ENCODE data around the gene CCDC6.

CCDC6 gene

GRCh38 chr10:59814878-59815277 is 91.5 kb downstream of the CCDC6 start:
- TF ChIP-seq EZH2 (IDR thresholded peaks at IDR 0.05; ENCODE audit: borderline replicate concordance, low read length) (no peak), CTCF (IDR thresholded peaks at IDR 0.05; ENCODE audit: low read length) (no peak)
- Histone ChIP-seq H3K9ac (ENCODE audit: low read length) (no peak overlapping the region), H3K36me3 (ENCODE audit: insufficient read depth, low read length) (peaks cover 76% of the 10 kb centered on the region), H3K4me3 (ENCODE audit: low read depth, low read length, poor library complexity, severe bottlenecking) (no peak overlapping the region), H3K27me3 (ENCODE audit: insufficient read depth, low read length) (no peaks in the 10 kb centered on the region), H3K79me2 (ENCODE audit: insufficient read depth, low read length) (no peaks in the 10 kb centered on the region), H3F3A (ENCODE audit: insufficient read depth, low read length) (no peaks in the 10 kb centered on the region), H3K27ac (ENCODE audit: low read depth, low read length, poor library complexity, severe bottlenecking) (no peak overlapping the region), H4K20me1 (ENCODE audit: insufficient read depth, low read length) (no peaks in the 10 kb centered on the region), H3K9me2 (ENCODE audit: low read depth, low read length) (no peaks in the 10 kb centered on the region), H3K9me3 (ENCODE audit: low read length) (no peaks in the 10 kb centered on the region), H3K4me2 (ENCODE audit: low read length) (no peak overlapping the region), H2AFZ (ENCODE audit: low read length) (no peak overlapping the region), H3K4me1 (ENCODE audit: insufficient read depth, low read length, severe bottlenecking) (no peaks in the 10 kb centered on the region)

- Histone ChIP-seq H3K27ac (ENCODE audit: low read depth, low read length, poor library complexity, severe bottlenecking) (no peak overlapping the region), H2AFZ (ENCODE audit: low read length) (no peak overlapping the region), H3K4me1 (ENCODE audit: insufficient read depth, low read length, severe bottlenecking) (no peaks in the 10 kb centered on the region), H3K9ac (ENCODE audit: low read length) (no peak overlapping the region), H3K27me3 (ENCODE audit: insufficient read depth, low read length) (no peaks in the 10 kb centered on the region), H3K9me3 (ENCODE audit: low read length) (no peaks in the 10 kb centered on the region), H3K79me2 (ENCODE audit: insufficient read depth, low read length) (no peaks in the 10 kb centered on the region), H3K4me2 (ENCODE audit: low read length) (no peak overlapping the region), H4K20me1 (ENCODE audit: insufficient read depth, low read length) (no peaks in the 10 kb centered on the region), H3K4me3 (ENCODE audit: low read depth, low read length, poor library complexity, severe bottlenecking) (no peak overlapping the region), H3F3A (ENCODE audit: insufficient read depth, low read length) (no peaks in the 10 kb centered on the region), H3K36me3 (ENCODE audit: insufficient read depth, low read length) (peaks cover 80% of the 10 kb centered on the region), H3K9me2 (ENCODE audit: low read depth, low read length) (no peaks in the 10 kb centered on the region)
- no peak for TF ChIP-seq CTCF (IDR thresholded peaks at IDR 0.05; ENCODE audit: low read length)
- no peak for TF ChIP-seq EZH2 (IDR thresholded peaks at IDR 0.05; ENCODE audit: borderline replicate concordance, low read length)
Measured at GRCh38 chr10:59812519-59813122, 93.7 kb downstream of the CCDC6 start.

- H3K27me3 ChIP-seq (ENCODE audit: insufficient read depth, low read length) = no peaks in the 10 kb centered on the region
- TF ChIP-seq CTCF (IDR thresholded peaks at IDR 0.05; ENCODE audit: low read length) (no peak; the same call in 1 of the 2 replicates), EZH2 (IDR thresholded peaks at IDR 0.05; ENCODE audit: borderline replicate concordance, low read length) (no peak)
- peaks cover 95% of the 10 kb centered on the region for H3K36me3 ChIP-seq (ENCODE audit: insufficient read depth, low read length)
- no peaks in the 10 kb centered on the region for H3K9me2 ChIP-seq (ENCODE audit: low read depth, low read length)
- no peak overlapping the region for H2AFZ ChIP-seq (ENCODE audit: low read length)
- no peaks in the 10 kb centered on the region for H4K20me1 ChIP-seq (ENCODE audit: insufficient read depth, low read length)
- no peak overlapping the region for H3K9ac ChIP-seq (ENCODE audit: low read length)
- no peak overlapping the region for H3K4me3 ChIP-seq (ENCODE audit: low read depth, low read length, poor library complexity, severe bottlenecking)
- no peaks in the 10 kb centered on the region for H3F3A ChIP-seq (ENCODE audit: insufficient read depth, low read length)
- no peak overlapping the region for H3K4me2 ChIP-seq (ENCODE audit: low read length)
- H3K4me1 ChIP-seq (ENCODE audit: insufficient read depth, low read length, severe bottlenecking) = no peaks in the 10 kb centered on the region
- H3K27ac ChIP-seq (ENCODE audit: low read depth, low read length, poor library complexity, severe bottlenecking) = no peak overlapping the region
- H3K79me2 ChIP-seq (ENCODE audit: insufficient read depth, low read length) = no peaks in the 10 kb centered on the region
- H3K9me3 ChIP-seq (ENCODE audit: low read length) = no peaks in the 10 kb centered on the region
Measured at GRCh38 chr10:59809644-59809974, 96.7 kb downstream of the CCDC6 start.

Data from OCI-LY1 (cell line).